Activated T-cell treated with anti-CD3 and anti-CD28 coated beads, Interleukin-2, amount 50 U/mL, for 1 hour (primary cell): ENCODE data around the gene CYP2W1.

Experiments
- DNase-seq: peaks from one replicate; pipeline ENCODE4 v3.0.0-alpha.2; 2020

The CYP2W1 gene

DNA sequence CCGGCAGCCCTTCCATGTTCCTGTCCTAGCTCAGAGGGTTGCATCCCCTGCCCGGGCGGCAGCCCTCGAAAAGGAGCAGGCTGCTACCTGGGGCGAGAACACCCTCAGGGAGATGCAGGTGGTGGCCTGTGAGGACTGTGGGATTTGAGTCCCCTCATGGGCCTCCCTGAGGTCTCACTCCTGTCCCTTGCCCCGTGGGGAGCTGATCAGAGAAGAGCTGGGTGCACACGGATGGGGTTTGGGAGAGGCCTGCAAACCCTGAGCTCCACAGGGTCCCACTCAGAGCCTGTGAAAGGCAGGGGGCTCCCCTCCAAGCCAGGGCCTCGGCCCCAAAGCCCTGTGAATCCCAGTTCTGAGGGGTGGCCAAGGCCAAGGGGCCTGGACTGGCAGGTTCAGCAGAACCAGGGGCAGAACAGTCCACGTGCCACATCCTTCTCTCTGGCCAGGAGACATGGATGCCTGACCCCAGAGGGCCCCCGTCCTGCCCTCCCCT lies 424 bp upstream of the CYP2W1 start:
- no peak for DNase-seq

DNA sequence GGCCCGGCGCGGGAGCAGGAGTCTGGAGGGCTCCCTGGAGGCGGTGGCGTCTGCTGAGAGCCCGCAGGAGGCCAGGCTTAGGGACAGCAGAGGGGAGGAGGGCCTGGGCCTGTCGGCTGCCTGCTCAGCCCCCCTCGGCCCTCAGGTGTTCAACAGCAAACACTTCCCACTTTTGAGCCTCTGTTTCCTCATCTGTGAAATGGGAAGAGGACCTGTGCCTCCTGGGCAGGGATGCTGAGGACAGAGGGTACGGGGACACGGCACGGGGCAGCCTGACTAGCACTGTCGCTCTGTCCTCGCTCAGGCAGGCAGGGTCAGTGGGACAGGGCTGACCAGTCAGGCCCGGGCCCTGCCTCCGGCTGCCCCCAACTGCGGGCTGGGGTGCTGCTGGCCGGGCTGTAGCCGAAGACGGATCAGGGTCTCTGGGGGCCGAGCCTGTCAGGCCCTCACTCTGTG lies 663 bp downstream of the CYP2W1 start:
- no peak for DNase-seq

DNA sequence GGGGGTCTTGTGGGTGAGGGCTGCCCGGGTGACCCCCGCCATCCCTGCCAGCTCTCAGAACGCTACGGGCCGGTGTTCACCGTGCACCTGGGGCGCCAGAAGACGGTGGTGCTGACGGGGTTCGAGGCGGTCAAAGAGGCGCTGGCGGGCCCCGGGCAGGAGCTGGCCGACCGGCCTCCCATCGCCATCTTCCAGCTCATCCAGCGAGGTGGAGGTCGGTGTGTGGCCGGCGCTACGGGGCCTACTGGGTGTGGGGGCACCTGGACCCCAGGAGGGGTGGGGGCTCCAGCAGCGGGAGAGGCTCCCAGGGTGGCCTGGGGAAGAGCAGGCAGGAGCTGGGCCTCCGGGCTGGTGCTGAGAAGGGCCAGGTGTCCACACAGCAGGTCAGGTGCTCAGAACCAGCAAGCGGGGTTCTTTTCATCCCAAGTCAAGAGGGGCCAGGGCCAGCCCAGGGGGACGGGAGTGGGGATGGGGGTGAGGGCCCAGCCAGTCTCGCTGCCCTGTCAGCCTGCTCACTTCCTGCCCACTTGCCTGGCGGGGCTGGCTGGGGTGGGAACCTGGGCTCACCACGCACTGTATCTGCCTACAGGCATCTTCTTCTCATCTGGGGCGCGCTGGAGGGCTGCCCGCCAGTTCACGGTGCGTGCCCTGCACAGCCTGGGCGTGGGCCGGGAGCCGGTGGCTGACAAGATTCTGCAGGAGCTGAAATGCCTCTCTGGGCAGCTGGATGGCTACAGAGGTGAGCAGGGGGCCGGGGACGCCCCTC lies 1.6 kb downstream of the CYP2W1 start:
- DNase-seq: no peak

- no peak for DNase-seq
Observed at GRCh38 chr7:985127-985416, 2.1 kb downstream of the CYP2W1 start.

DNA sequence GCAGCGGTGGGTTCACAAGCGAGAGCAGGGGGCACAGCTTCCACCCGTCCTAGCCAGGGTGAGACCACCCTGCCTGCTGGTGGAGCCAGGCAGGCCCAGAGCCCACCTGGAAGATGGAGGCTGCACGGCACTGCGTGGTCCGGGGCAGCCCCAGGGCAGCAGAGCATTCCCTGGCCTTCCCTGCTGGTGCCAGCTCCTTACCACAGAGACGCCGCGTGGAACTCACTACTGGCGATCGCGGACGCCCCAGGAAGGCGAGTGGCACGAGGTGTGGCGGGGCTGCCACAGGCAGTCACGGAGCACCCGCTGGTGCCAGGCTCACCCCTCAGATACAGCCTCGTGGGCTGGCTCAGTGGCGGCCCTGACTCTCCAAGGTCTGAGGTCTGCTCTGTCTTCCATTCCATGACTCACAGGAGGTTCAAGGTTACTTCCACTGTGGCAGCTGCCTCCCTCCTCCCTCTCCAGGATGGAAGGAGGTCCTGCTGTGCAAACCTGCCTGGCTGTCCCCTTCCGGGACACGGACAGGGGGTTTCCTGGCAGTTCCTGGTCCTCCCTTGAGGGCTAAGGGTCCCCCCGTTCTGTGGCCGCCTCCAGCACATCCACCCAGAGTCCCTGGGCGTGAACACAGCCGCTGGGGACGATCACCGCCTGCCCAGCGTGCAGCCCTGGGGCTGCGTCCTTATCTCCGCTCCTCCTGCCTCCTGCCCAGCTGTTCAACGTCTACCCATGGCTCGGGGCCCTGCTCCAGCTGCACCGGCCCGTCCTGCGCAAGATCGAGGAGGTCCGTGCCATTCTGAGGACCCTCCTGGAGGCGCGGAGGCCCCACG lies 3.1 kb downstream of the CYP2W1 start:
- no peak for DNase-seq

DNA sequence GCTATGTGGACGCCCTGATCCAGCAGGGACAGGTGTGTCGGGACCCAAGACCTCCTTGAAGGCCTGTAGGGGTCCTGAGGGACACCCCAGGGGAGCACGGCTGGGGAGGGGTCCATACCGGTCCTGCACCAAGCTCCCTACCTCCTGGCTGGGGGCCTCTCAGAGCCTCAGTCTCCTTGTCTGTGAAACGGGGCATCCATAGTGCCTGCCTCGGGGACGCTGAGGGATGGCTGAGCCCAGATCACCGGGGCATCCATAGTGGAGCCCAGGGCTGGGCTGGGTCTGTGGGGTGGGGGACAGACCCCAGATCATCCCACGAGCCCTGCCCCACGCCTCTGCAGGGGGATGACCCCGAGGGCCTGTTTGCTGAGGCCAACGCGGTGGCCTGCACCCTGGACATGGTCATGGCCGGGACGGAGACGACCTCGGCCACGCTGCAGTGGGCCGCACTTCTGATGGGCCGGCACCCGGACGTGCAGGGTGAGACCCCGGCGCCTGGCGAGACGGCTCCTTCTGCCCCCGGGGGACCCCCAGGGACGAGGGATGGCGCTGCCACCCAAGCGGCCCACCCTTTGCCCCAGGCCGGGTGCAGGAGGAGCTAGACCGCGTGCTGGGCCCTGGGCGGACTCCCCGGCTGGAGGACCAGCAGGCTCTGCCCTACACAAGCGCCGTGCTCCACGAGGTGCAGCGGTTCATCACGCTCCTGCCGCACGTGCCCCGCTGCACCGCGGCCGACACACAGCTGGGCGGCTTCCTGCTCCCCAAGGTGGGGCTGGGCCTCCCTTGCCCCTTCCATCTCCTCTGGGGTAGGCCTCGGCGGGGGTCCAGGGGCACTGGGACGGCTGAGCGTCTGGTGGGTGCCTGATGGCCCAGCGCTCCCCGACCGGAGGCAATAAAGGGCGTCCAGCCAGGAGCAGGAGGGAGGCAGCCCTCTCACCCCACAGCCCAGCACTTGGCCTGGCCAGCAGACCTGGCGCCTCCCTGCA lies 4.1 kb downstream of the CYP2W1 start:
- DNase-seq: no peak

- DNase-seq: no peak
Observed at GRCh38 chr7:987909-988308, 4.9 kb downstream of the CYP2W1 start.

DNA sequence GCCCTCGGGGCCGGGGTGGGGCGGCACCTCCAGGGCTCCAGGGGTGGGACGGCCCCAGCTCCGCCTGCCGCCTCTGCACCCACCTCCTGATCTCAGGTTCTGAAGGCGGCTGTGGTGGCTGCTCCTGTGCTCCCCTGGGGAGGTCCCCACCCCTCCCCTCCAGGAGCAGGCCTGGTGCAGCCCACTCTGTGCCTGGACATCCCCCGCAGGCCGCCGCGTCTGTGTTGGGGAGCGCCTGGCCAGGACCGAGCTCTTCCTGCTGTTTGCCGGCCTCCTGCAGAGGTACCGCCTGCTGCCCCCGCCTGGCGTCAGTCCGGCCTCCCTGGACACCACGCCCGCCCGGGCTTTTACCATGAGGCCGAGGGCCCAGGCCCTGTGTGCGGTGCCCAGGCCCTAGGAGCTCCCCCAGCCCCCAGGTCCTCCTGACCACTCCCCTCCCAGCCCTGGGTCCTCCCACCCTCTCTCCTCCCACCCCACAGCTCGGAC lies 5.5 kb downstream of the CYP2W1 start:
- no peak for DNase-seq

DNA sequence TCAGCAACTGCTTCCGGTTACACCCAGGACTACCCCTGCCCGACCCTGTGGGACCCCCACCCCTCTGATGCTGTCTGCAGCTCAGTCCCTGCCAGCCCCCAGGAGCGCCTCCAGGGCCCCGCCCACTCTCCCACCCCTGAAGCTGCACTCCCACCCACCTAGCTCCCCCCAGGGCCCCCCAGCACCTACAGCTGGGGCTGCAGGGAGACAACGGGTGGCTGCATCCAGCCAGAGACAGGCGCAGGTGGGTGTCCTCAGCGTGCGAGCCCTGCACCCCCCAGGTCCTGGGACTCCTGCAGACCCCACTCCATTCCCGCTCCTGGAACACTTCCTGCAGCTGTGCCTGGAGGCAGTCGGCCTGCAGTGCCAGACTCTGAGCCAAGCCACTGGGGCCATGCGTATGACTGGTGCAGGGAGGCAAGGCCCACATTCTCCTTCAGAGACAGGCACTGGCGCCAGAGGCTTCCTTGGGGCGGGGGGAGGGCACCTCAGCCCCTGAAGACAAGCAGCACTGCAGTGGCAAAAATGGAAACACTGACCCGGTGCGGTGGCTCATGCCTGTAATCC lies 6.1 kb downstream of the CYP2W1 start:
- DNase-seq: no peak

DNA sequence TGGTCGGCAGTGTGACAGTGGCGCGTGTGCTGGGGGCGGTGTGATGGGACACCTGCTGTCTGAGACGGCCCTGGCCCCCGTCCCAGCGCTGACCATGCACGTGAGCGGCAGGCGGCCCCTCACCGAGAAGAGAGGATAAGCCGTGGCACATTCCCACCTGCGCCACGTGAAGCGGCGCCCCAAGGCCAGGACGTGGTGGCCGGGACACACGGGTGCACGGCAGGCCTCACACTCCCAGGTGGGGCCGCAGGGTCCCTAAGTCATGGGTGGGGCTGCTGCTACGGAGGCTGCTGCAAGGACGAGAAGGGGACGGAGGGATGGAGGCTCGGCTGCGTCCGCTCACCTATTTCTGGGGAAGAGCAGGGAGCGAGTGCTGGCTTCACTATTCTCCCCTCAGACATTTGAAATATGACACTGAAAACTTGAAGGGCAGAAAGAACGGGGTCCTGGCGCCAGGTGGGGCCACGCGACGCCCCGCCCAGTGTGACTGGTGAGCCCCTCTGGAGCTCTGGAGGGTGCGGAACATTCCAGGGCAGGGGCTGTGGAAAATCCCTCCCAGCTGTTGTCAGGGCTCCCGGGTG lies 7.5 kb downstream of the CYP2W1 start:
- DNase-seq: no peak

DNA sequence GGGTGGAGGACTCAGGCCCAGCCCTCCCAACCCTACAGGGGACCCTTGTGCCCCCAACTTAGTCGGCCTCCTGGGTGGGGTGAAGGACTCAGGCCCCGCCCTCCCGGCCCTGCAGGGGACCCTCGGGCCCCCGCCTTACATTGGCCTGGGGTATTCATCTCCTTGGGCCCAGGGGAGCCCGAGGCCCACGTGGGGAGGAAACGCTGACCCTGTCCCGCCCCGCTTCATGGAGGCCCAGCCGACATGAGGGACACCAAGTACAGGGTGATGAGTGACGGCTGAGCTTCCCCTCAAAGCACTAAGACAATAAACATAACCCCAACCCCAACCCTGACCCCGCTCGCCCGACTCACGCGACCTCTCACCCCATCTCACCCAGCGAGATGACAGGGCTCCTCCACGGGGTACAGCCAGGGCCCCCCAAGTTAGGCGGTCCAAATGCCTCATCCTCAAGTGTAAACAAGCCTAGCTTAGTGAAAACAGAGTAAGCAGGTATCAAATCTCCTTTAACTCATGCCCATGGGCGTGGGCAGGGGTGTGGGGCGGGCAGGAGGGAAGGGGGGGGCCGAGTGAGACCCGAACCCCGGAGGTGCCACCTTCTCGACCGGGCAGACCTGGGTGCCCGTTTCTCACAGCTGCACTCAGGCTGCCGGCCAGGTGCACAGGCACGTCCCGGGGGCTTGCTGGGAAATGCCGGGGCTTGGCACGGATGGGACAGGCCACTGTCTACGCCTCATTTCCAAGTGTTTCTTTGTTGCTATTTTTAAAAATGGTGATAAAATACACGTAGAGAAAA lies 8.2 kb downstream of the CYP2W1 start:
- DNase-seq: no peak

DNA sequence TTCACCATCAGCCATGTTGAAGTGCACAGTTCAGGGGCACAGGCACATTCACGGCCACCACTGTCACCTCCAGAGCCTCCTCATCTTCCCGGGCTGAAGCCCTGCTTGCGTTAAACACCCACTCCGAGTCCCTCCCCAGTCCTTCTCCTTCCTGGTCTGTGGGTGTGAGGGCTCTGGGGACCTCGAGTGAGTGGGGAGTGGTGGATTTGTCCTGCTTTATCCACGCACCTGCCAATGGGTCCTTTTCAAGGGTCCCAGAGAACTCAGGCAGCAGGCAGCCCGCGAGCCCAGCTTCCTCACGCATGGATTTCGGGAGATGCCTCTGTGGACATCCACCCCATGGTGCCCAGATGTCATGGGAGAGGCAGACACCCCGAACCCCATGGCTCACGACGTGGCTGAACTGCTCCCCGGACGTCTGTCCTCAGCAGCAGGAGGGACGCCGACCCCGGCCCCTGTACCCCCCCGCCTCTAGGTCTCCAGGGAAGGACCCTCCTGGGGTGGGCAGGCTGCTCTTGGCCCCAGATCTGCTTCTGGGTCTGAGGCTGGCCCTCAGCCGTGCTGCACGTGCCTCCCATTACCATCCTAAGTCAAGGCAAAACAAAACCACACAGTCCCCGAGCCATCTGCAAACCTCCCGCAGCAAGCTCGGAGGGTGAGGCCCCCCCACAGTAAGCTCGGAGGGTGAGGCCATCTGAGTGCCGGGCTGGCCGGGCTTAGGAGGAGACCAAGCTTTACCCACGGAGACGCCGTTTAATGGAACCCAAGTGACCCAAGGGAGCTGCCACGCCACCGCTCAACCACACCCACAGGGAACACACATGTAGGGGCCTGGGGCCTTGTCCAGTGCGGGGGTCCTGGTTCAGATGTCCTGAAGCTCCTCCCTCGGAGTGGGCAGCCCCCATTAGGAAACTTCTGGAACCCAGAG lies 9.0 kb downstream of the CYP2W1 start:
- DNase-seq: no peak

DNA sequence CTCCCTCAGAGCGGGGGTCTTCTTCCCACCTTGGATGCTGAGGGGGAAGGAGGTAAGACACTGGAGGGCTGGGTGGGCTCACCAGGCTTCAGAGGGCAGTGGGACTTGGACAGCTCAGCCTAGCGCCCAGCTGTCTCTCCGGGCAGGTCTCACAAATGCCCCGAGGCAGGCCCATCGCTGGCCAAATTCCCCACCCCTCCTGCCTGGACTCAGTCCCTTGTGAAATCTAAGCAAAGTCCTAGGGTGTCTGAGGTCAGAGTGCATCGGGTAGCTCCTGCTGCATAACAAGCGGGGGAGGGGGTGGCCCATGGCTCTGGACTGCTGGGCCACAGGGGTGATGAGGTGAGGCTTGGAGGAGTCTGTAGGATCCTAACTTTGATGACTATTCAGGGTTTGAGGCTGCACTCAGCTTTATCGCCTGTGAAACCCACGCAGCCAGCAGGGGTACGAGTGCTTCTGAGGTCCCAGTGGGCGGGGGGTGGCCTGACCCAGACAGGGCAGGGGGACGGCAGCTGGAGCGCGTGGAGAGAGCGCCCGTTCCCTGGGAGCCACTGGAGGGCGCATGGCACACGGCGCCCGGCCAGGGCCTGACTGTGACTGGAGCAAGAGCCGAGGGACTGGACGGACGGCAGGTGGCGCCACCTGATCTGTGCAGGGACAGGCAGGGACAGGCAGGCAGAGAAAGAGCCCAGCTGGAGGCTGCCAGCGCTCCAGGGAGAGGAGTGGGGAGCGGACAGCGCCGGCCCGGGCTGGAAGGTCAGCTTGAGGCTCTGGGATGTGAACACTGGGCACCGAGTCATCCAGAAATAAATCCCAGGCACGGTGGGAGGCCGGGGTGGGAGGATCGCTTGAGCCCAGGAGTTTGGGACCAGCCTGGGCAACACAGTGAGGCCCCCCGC lies 10.0 kb downstream of the CYP2W1 start:
- DNase-seq: peak; percentile 92

DNA sequence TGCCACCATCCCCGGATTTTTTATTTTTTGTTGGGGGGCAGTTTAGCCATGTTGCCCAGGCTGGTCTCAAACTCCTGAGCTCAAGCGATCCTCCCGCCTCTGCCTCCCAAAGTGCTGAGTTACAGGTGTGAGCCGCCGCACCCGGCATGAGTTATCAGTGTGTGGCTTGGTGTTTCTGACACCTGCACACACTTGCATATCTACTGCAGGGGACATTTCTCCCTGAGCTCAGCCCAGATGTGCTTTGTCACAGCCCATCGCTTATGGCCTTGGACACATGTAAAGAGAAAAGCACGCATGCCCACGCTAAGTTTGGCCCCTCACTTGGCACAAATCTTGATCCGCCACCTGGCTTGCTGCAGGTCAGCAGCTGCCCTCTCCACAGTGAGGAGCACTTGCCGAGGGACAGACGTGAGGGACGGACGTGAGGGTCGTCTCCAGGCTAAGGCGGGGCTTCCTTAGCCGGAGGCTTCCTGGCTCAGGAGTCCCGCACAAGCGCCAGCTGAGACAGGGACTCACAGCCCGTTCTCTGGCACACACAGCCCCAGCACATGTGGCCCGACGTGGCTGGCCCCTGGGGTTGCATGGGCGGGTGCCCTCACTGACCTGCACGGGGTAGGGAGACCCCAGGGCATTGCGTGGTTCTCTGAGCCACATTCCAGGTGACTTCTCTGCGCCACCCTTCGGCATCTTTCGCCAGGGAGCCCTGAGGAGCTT lies 11.8 kb downstream of the CYP2W1 start:
- DNase-seq: no peak

GRCh38 chr7:995571-995970 lies 12.6 kb downstream of the CYP2W1 start:
- no peak for DNase-seq

GRCh38 chr7:996079-996872 lies 13.3 kb downstream of the CYP2W1 start:
- DNase-seq: no peak
